Measurements from ENCODE around the gene CAMTA1. TPM values are rescaled to one million over a fixed set of nuclear protein-coding genes. Genes with fewer than 3 reads are reported as not detected.

The CAMTA1 gene
- total and polyA plus RNA-seq, 4 donors, result 18.0 to 93.5 (median 35.8) TPM

DNA sequence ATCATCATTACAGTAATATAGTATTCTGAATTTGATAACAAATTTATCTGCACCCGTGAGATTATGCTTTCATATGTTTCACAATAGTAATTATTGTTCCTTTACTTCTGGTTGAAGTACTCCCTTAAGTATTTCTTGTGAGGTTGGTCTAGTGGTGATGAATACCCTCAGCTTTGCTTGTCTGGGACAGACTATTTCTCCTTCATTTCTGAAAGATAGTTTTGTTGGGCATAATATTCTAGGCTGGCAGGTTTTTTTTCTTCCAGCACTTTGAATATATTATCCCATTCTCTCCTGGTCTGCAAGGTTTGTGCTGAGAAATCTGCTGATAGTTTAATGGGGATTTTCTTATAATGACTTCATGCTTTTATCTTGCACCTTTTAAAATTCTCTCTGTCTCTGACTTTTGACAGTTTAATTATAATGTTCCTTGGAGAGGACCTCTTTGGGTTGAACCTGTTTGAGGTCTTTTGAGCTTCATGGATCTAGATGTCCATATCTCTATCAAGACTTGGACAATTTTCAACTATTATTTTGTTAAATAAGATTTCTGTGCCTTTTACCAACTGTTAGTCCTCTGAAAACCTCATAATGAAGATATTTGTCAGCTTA is 614.4 kb downstream of the CAMTA1 start:
- DNase-seq (ENCODE audit: low spot score), result no peak
- no peak overlapping the region for H3K9ac ChIP-seq (ENCODE audit: low read depth in 1 of 2, low read length in 2 of 2)
- no peak overlapping the region for H3K27ac ChIP-seq (ENCODE audit: low read depth in 1 of 2, low read length in 2 of 2)
- 80% methylated on average over 1 of the region's 1 CpG for WGBS
- H3K4me1 ChIP-seq (ENCODE audit: control insufficient read depth in 4 of 4, insufficient read depth in 4 of 4, low read length in 3 of 4), result no peaks in the 10 kb centered on the region
- TF ChIP-seq, protein P1, sequence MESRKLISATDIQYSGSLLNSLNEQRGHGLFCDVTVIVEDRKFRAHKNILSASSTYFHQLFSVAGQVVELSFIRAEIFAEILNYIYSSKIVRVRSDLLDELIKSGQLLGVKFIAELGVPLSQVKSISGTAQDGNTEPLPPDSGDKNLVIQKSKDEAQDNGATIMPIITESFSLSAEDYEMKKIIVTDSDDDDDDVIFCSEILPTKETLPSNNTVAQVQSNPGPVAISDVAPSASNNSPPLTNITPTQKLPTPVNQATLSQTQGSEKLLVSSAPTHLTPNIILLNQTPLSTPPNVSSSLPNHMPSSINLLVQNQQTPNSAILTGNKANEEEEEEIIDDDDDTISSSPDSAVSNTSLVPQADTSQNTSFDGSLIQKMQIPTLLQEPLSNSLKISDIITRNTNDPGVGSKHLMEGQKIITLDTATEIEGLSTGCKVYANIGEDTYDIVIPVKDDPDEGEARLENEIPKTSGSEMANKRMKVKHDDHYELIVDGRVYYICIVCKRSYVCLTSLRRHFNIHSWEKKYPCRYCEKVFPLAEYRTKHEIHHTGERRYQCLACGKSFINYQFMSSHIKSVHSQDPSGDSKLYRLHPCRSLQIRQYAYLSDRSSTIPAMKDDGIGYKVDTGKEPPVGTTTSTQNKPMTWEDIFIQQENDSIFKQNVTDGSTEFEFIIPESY (IDR thresholded peaks at IDR 0.05), result no peak
- no peak for TF ChIP-seq GABPA (IDR thresholded peaks at IDR 0.05 in 1 of 2, conservative IDR thresholded peaks at IDR 0.05 in 1 of 2)
- TF ChIP-seq, protein P2, sequence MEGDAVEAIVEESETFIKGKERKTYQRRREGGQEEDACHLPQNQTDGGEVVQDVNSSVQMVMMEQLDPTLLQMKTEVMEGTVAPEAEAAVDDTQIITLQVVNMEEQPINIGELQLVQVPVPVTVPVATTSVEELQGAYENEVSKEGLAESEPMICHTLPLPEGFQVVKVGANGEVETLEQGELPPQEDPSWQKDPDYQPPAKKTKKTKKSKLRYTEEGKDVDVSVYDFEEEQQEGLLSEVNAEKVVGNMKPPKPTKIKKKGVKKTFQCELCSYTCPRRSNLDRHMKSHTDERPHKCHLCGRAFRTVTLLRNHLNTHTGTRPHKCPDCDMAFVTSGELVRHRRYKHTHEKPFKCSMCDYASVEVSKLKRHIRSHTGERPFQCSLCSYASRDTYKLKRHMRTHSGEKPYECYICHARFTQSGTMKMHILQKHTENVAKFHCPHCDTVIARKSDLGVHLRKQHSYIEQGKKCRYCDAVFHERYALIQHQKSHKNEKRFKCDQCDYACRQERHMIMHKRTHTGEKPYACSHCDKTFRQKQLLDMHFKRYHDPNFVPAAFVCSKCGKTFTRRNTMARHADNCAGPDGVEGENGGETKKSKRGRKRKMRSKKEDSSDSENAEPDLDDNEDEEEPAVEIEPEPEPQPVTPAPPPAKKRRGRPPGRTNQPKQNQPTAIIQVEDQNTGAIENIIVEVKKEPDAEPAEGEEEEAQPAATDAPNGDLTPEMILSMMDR (IDR thresholded peaks at IDR 0.05; ENCODE audit: low read depth, low read length, missing input control), result no peak
- TF ChIP-seq YY1 (IDR thresholded peaks at IDR 0.05), result no peak
- TF ChIP-seq, protein P3, sequence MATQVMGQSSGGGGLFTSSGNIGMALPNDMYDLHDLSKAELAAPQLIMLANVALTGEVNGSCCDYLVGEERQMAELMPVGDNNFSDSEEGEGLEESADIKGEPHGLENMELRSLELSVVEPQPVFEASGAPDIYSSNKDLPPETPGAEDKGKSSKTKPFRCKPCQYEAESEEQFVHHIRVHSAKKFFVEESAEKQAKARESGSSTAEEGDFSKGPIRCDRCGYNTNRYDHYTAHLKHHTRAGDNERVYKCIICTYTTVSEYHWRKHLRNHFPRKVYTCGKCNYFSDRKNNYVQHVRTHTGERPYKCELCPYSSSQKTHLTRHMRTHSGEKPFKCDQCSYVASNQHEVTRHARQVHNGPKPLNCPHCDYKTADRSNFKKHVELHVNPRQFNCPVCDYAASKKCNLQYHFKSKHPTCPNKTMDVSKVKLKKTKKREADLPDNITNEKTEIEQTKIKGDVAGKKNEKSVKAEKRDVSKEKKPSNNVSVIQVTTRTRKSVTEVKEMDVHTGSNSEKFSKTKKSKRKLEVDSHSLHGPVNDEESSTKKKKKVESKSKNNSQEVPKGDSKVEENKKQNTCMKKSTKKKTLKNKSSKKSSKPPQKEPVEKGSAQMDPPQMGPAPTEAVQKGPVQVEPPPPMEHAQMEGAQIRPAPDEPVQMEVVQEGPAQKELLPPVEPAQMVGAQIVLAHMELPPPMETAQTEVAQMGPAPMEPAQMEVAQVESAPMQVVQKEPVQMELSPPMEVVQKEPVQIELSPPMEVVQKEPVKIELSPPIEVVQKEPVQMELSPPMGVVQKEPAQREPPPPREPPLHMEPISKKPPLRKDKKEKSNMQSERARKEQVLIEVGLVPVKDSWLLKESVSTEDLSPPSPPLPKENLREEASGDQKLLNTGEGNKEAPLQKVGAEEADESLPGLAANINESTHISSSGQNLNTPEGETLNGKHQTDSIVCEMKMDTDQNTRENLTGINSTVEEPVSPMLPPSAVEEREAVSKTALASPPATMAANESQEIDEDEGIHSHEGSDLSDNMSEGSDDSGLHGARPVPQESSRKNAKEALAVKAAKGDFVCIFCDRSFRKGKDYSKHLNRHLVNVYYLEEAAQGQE (IDR thresholded peaks at IDR 0.05), result no peak
- TF ChIP-seq, protein P4, sequence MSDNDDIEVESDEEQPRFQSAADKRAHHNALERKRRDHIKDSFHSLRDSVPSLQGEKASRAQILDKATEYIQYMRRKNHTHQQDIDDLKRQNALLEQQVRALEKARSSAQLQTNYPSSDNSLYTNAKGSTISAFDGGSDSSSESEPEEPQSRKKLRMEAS (IDR thresholded peaks at IDR 0.05), result no peak
- TF ChIP-seq FOXA2 (IDR thresholded peaks at IDR 0.05), result no peak
- no peak for TF ChIP-seq SP1 (IDR thresholded peaks at IDR 0.05)
- TF ChIP-seq HNF4A (conservative IDR thresholded peaks at IDR 0.05), result no peak
- no peak for TF ChIP-seq NR2F2 (IDR thresholded peaks at IDR 0.05)
- H3K27me3 ChIP-seq (ENCODE audit: control insufficient read depth in 4 of 4, insufficient read depth in 4 of 4, low read length in 3 of 4), result no peaks in the 10 kb centered on the region
- H3K9me3 ChIP-seq (ENCODE audit: control insufficient read depth in 4 of 4, low read length in 3 of 4), result peaks cover 4 to 9% (median 6%) of the 10 kb centered on the region in 4 donors
- no peak overlapping the region for H3K4me3 ChIP-seq (ENCODE audit: low read depth in 1 of 3, low read length in 3 of 3)
- no peaks in the 10 kb centered on the region for H3K36me3 ChIP-seq (ENCODE audit: control insufficient read depth in 4 of 4, insufficient read depth in 3 of 4, low read depth in 1 of 4, low read length in 3 of 4)

DNA sequence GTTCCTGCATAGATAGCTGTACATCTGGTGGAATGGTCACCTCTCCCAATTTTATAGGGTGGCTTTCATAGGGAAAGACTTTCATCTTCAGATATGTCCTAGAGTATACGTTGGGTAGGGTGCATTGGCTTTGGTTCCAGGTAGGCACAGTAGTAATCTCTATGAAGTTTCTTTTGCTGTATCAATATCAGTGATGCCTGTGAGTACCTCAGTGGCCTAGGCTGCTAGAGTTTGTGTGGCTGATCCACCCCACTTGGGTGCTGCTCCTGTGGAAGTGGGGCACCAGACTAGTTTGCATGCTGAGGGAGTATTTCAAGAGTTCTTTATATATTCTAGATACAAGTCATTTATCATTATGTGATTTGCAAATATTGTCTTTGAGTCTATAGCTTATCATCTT is 615.3 kb downstream of the CAMTA1 start:
- no peak overlapping the region for H3K4me3 ChIP-seq (ENCODE audit: low read depth in 1 of 3, low read length in 3 of 3)
- H3K9me3 ChIP-seq (ENCODE audit: control insufficient read depth in 4 of 4, low read length in 3 of 4), result peaks cover 1 to 6% (median 4%) of the 10 kb centered on the region in 4 donors
- DNase-seq (ENCODE audit: low spot score), result no peak
- TF ChIP-seq SP1 (IDR thresholded peaks at IDR 0.05), result no peak
- TF ChIP-seq HNF4A (conservative IDR thresholded peaks at IDR 0.05), result no peak
- TF ChIP-seq HNF4G (IDR thresholded peaks at IDR 0.05), result no peak
- no peak for TF ChIP-seq TAF1 (conservative IDR thresholded peaks at IDR 0.05)
- TF ChIP-seq NR2F2 (IDR thresholded peaks at IDR 0.05), result no peak
- no peak for TF ChIP-seq RXRA (IDR thresholded peaks at IDR 0.05)
- no peak overlapping the region for H3K27ac ChIP-seq (ENCODE audit: low read depth in 1 of 2, low read length in 2 of 2)
- H3K27me3 ChIP-seq (ENCODE audit: control insufficient read depth in 4 of 4, insufficient read depth in 4 of 4, low read length in 3 of 4), result no peaks in the 10 kb centered on the region
- no peaks in the 10 kb centered on the region for H3K36me3 ChIP-seq (ENCODE audit: control insufficient read depth in 4 of 4, insufficient read depth in 3 of 4, low read depth in 1 of 4, low read length in 3 of 4)
- no peak overlapping the region for H3K9ac ChIP-seq (ENCODE audit: low read depth in 1 of 2, low read length in 2 of 2)
- H3K4me1 ChIP-seq (ENCODE audit: control insufficient read depth in 4 of 4, insufficient read depth in 4 of 4, low read length in 3 of 4), result no peaks in the 10 kb centered on the region
- 84% methylated on average over 1 of the region's 1 CpG for WGBS

Data from liver (tissue), 9 donors.